Stomach (tissue), 9 donors: ENCODE data around the gene AMPD3. TPM values are rescaled to one million over a fixed set of nuclear protein-coding genes. Genes with fewer than 3 reads are reported as not detected.

Source experiments
- DNase-seq, 2 donors: peaks; one replicate each; pipeline versions ENCODE4 v3.0.0 to v3.0.0-alpha.2; 2013 to 2019
- H3K27ac ChIP-seq, 5 donors: fragments of 200-600 bp in 4 of 5; sonication (generic) in 4 of 5; one replicate each; pipeline ENCODE4 v1.5.1; 2013 to 2019; ENCODE audit warnings: mild to moderate bottlenecking in 1 of 5, moderate library complexity in 1 of 5
- H3K27me3 ChIP-seq, 3 donors: fragments of 200-600 bp; sonication (generic); one replicate each; pipeline ENCODE4 v1.5.1; 2017 to 2019; ENCODE audit warnings: mixed run types in 1 of 3
- H3K36me3 ChIP-seq, 4 donors: fragments of 200-600 bp; sonication (generic); 1 replicate in 3 of 4; 2 replicates in 1 of 4; pipeline ENCODE4 v1.5.1; 2016 to 2019
- H3K4me1 ChIP-seq, 4 donors: fragments of 200-600 bp; sonication (generic); one replicate each; pipeline ENCODE4 v1.5.1; 2016 to 2019
- H3K4me3 ChIP-seq, 4 donors: fragments of 200-600 bp; sonication (generic) in 3 of 4; one replicate each; pipeline ENCODE4 v1.5.1; 2016 to 2019; ENCODE audit warnings: mild to moderate bottlenecking in 1 of 4
- H3K9me3 ChIP-seq, 4 donors: fragments of 200-600 bp; sonication (generic); one replicate each; pipeline ENCODE4 v1.5.1; 2016 to 2019
- EP300 ChIP-seq: sonication (generic); formaldehyde crosslinking; IDR thresholded peaks from one replicate; pipeline ENCODE4 v1.6.1; 2017; ENCODE audit warnings: antibody characterized with exemption
- POLR2A ChIP-seq, 4 donors: fragments of 450-650 bp; IDR thresholded peaks; one replicate each; pipeline ENCODE4 v1.6.1; 2016; ENCODE audit warnings: antibody characterized with exemption in 4 of 4, control low read depth in 2 of 4, mild to moderate bottlenecking in 1 of 4, moderate library complexity in 1 of 4
- POLR2AphosphoS5 ChIP-seq, 3 donors: sonication (generic); formaldehyde crosslinking; IDR thresholded peaks; one replicate each; pipeline ENCODE4 v1.6.1; 2016; ENCODE audit warnings: antibody characterized with exemption in 3 of 3
- WGBS, 5 donors: extraction: QIAGEN DNeasy Blood & Tissue Kit in 3 of 5; methylation state at CpG; one replicate each; pipeline versions ENCODE4 v1.1.5 to v1.1.7; 2013 to 2018; 5-methylcytosine and 5-hydroxymethylcytosine counted together
- intact Hi-C: fragments of 100-400 bp; cut with DNase I; formaldehyde crosslinking; loops from one replicate; pipeline ENCODE4 v1.15.1; 2023; ENCODE audit warnings: low total_unique reads
- polyA plus RNA-seq, 3 donors: library from polyadenylated mRNA; stranded (reverse); fragments of 200-250 nt; gene quantifications; one replicate each; pipeline ENCODE4 v1.2.3, GENCODE V29; 2013
- total RNA-seq, 5 donors: library from RNA; depleted of rRNA; stranded (reverse); fragments of >200 nt; gene quantifications; one replicate each; pipeline versions ENCODE4 v1.1.0 to v1.2.3, GENCODE V29; 2014 to 2016
- TF ChIP-seq, protein P1 (sequence below), 7 experiments: fragments of 450-650 bp in 4 of 7; fragments of 200-600 bp in 3 of 7; sonication (generic) in 3 of 7; IDR thresholded peaks; one replicate each; pipeline ENCODE4 v1.5.1; 2016 to 2019; ENCODE audit warnings: antibody characterized with exemption in 7 of 7, control low read depth in 2 of 7, mild to moderate bottlenecking in 1 of 7
- donor health status: healthy with polysubstance abuse.
- donor health status: Bipolar disorder and iron deficiency.
- donor health status: healthy.

The AMPD3 gene
- total and polyA plus RNA-seq, 8 donors = 4.1 to 20.4 (median 8.5) TPM

GRCh38 chr11:10476342-10476741 is 21.3 kb downstream of the AMPD3 start:
- 94 to 100% (median 97%) methylated on average over 1 of the region's 1 CpG for WGBS, 5 donors

GRCh38 chr11:10476927-10477689 is 22.0 kb downstream of the AMPD3 start:
- peaks cover 0 to 42% (median 21%) of the 10 kb centered on the region in 4 donors for H3K36me3 ChIP-seq
- WGBS, 5 donors = 59 to 80% (median 64%) methylated on average over 5 of the region's 5 CpGs
- no peaks in the 10 kb centered on the region for H3K27me3 ChIP-seq
- TF ChIP-seq POLR2AphosphoS5 (IDR thresholded peaks at IDR 0.05) (no peak), POLR2A (IDR thresholded peaks at IDR 0.05) (no peak), EP300 (no peak)
- TF ChIP-seq, protein P1, sequence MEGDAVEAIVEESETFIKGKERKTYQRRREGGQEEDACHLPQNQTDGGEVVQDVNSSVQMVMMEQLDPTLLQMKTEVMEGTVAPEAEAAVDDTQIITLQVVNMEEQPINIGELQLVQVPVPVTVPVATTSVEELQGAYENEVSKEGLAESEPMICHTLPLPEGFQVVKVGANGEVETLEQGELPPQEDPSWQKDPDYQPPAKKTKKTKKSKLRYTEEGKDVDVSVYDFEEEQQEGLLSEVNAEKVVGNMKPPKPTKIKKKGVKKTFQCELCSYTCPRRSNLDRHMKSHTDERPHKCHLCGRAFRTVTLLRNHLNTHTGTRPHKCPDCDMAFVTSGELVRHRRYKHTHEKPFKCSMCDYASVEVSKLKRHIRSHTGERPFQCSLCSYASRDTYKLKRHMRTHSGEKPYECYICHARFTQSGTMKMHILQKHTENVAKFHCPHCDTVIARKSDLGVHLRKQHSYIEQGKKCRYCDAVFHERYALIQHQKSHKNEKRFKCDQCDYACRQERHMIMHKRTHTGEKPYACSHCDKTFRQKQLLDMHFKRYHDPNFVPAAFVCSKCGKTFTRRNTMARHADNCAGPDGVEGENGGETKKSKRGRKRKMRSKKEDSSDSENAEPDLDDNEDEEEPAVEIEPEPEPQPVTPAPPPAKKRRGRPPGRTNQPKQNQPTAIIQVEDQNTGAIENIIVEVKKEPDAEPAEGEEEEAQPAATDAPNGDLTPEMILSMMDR (IDR thresholded peaks at IDR 0.05) = no peak
- peaks cover 0 to 5% (median 0%) of the 10 kb centered on the region in 4 donors for H3K4me1 ChIP-seq
- DNase-seq = no peak
- no peak overlapping the region for H3K4me3 ChIP-seq
- no peak overlapping the region for H3K27ac ChIP-seq
- no peaks in the 10 kb centered on the region for H3K9me3 ChIP-seq
- intact Hi-C loops = no loop called here

More at GRCh38 chr11:10476342-10476741, 21.3 kb downstream of the AMPD3 start:
- TF ChIP-seq EP300 (no peak), POLR2A (IDR thresholded peaks at IDR 0.05) (no peak), POLR2AphosphoS5 (IDR thresholded peaks at IDR 0.05) (no peak)
- TF ChIP-seq, protein P1 (IDR thresholded peaks at IDR 0.05) = no peak
- Histone ChIP-seq H3K36me3 (peaks cover 0 to 34% (median 17%) of the 10 kb centered on the region in 4 donors), H3K9me3 (no peaks in the 10 kb centered on the region), H3K27ac (no peak overlapping the region), H3K27me3 (no peaks in the 10 kb centered on the region), H3K4me1 (peaks cover 0 to 5% (median 0%) of the 10 kb centered on the region in 4 donors), H3K4me3 (no peak overlapping the region)
- intact Hi-C loops = no loop called here
- no peak for DNase-seq

- intact Hi-C loops = no loop called here
- Histone ChIP-seq H3K4me3 (no peak overlapping the region), H3K4me1 (peaks cover 0 to 5% (median 0%) of the 10 kb centered on the region in 4 donors), H3K27me3 (no peaks in the 10 kb centered on the region), H3K36me3 (peaks cover 0 to 46% (median 22%) of the 10 kb centered on the region in 4 donors), H3K27ac (no peak overlapping the region), H3K9me3 (no peaks in the 10 kb centered on the region)
- no peak for DNase-seq
- 96 to 97% (median 96%) methylated on average over 8 of the region's 8 CpGs for WGBS, 5 donors
- TF ChIP-seq POLR2AphosphoS5 (IDR thresholded peaks at IDR 0.05) (no peak), POLR2A (IDR thresholded peaks at IDR 0.05) (no peak)
- TF ChIP-seq, protein P1 (IDR thresholded peaks at IDR 0.05) = no peak
Observed at GRCh38 chr11:10477690-10478046, 22.6 kb downstream of the AMPD3 start.

GRCh38 chr11:10478066-10478465 is 23.0 kb downstream of the AMPD3 start:
- TF ChIP-seq POLR2AphosphoS5 (IDR thresholded peaks at IDR 0.05) (no peak), POLR2A (IDR thresholded peaks at IDR 0.05) (no peak), EP300 (no peak)
- TF ChIP-seq, protein P1 (IDR thresholded peaks at IDR 0.05) = no peak
- no peaks in the 10 kb centered on the region for H3K27me3 ChIP-seq
- no peak overlapping the region for H3K4me3 ChIP-seq
- no peaks in the 10 kb centered on the region for H3K9me3 ChIP-seq
- intact Hi-C loops = no loop called here
- H3K4me1 ChIP-seq = peaks cover 0 to 5% (median 0%) of the 10 kb centered on the region in 4 donors
- no peak overlapping the region for H3K27ac ChIP-seq
- WGBS, 5 donors = 45 to 79% (median 71%) methylated on average over 3 of the region's 3 CpGs
- H3K36me3 ChIP-seq = peaks cover 0 to 50% (median 24%) of the 10 kb centered on the region in 4 donors
- DNase-seq = no peak
